Suprapubic skin (tissue), 3 donors: ENCODE data around the gene DTNA.

Experiments
- EP300 ChIP-seq: sonication (generic); formaldehyde crosslinking; IDR thresholded peaks from one replicate; pipeline ENCODE4 v1.6.1; 2017; ENCODE audit warnings: antibody characterized with exemption
- TF ChIP-seq, protein P1 (sequence below), 2 donors: fragments of 200-600 bp in 1 of 2; fragments of 450-650 bp in 1 of 2; sonication (generic) in 1 of 2; IDR thresholded peaks; one replicate each; pipeline ENCODE4 v1.5.1; 2016 to 2019; ENCODE audit warnings: antibody characterized with exemption in 2 of 2, mild to moderate bottlenecking in 1 of 2, moderate library complexity in 1 of 2

DNA sequence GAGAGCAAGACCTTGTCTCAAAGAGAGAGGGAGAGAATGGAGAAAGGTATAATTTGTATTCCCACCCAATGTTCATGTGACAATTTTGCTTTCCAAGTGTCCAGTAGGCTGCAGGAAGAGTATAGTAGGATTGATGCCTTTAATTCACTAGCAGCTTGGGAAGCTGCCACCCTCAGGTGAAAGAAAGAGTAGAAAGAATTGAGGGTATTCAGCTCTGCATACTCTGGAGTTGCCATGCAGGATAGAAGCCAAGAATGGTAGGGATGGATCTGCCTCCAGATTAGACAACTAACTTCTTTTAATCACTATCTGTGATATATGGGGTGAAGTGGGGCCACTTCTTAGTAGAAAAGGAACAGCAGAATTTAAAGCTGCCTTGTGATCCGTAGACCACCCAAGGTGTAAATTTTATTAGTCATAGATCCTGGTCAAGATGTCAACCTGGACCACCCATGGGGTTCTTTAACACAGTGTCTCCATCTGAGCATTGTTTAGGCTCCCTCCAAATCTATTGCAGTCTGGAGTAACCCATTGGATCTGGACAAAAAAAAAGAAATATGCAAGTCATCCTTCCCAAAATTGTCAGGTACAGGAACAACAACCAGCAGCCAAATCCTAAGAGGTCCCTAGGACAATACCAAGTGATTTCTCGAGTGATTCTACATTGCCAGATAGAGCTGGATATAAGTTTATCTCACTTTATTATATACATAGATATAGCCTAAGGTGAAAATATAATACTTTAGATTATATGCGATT lies 33.1 kb upstream of the DTNA start:
- TF ChIP-seq, protein P1, sequence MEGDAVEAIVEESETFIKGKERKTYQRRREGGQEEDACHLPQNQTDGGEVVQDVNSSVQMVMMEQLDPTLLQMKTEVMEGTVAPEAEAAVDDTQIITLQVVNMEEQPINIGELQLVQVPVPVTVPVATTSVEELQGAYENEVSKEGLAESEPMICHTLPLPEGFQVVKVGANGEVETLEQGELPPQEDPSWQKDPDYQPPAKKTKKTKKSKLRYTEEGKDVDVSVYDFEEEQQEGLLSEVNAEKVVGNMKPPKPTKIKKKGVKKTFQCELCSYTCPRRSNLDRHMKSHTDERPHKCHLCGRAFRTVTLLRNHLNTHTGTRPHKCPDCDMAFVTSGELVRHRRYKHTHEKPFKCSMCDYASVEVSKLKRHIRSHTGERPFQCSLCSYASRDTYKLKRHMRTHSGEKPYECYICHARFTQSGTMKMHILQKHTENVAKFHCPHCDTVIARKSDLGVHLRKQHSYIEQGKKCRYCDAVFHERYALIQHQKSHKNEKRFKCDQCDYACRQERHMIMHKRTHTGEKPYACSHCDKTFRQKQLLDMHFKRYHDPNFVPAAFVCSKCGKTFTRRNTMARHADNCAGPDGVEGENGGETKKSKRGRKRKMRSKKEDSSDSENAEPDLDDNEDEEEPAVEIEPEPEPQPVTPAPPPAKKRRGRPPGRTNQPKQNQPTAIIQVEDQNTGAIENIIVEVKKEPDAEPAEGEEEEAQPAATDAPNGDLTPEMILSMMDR (IDR thresholded peaks at IDR 0.05): no peak
- TF ChIP-seq EP300: no peak
